Skeletal muscle tissue (tissue), 4 donors: ENCODE data around the gene DGCR2. TPM values are rescaled to one million over a fixed set of nuclear protein-coding genes. Genes with fewer than 3 reads are reported as not detected.

Experiments
- H3K27ac ChIP-seq: one replicate; pipeline ENCODE4 v1.7.0; 2013; ENCODE audit warnings: mild to moderate bottlenecking, low read depth, low read length, inconsistent platforms
- H3K27me3 ChIP-seq, 3 donors: one replicate each; pipeline ENCODE4 v1.7.0; 2013; ENCODE audit warnings: low read length in 3 of 3; ENCODE audit not compliant: control insufficient read depth in 3 of 3, insufficient read depth in 3 of 3
- H3K36me3 ChIP-seq, 3 donors: one replicate each; pipeline ENCODE4 v1.7.0; 2013; ENCODE audit warnings: low read length in 3 of 3; ENCODE audit not compliant: control insufficient read depth in 3 of 3, insufficient read depth in 3 of 3
- H3K4me1 ChIP-seq, 3 donors: one replicate each; pipeline ENCODE4 v1.7.0; 2013; ENCODE audit warnings: low read length in 3 of 3, mild to moderate bottlenecking in 3 of 3; ENCODE audit not compliant: control insufficient read depth in 3 of 3, insufficient read depth in 3 of 3
- H3K4me3 ChIP-seq, 3 donors: one replicate each; pipeline ENCODE4 v1.7.0; 2013; ENCODE audit warnings: low read length in 3 of 3
- H3K9ac ChIP-seq, 3 donors: one replicate each; pipeline ENCODE4 v1.7.0; 2013; ENCODE audit warnings: low read length in 3 of 3, mild to moderate bottlenecking in 3 of 3, moderate library complexity in 2 of 3, low read depth in 1 of 3
- H3K9me3 ChIP-seq, 3 donors: one replicate each; pipeline ENCODE4 v1.7.0; 2013; ENCODE audit warnings: low read length in 3 of 3; ENCODE audit not compliant: control insufficient read depth in 3 of 3
- total RNA-seq: library from RNA; depleted of rRNA; stranded (reverse); fragments of >200 nt; gene quantifications from one replicate; pipeline ENCODE4 v1.2.3, GENCODE V29; 2014
- donor health status: Osteomylitis.

DGCR2 gene
- total RNA-seq, 1 donor from 2014 or later: 41.8 TPM

DNA sequence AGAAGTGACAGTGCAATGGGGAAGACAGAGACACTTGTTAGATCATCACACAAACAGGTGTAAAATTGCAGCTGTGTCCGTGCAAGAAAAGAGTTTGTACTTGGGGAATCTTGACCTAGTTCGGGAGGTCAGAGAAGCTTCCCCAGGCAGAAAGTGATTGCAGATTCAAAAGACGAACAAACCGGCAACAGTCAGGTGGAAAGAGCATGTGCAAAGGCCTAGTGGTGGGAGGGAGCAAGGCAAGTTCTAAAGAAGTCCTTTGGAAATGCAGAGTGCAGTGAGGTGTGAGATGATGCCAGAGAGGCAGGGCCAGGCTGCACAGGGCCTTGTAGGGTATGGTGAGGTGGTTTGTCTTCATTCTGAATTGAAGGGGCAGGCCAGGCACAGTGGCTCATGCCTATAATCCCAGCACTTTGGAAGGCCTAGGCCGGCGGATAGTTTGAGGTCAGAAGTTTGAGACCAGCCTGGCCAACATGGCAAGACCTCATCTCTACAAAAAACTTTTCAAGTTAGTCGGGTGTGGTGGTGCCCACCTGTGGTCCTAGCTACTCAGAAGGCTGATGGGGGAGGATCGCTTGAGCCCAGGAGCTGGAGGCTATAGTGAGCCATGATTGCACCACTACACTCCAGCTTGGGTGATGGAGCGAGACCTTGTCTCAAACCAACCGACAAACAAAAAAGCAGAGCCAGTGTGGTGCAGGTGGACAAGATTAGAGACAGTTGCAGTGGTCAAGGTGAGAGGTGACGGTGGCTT is 24.2 kb upstream of the DGCR2 start:
- H3K4me3 ChIP-seq: no peak overlapping the region
- H3K4me1 ChIP-seq: peaks cover 10 to 17% (median 10%) of the 10 kb centered on the region in 3 donors
- peaks cover 34 to 36% (median 34%) of the 10 kb centered on the region in 3 donors for H3K27me3 ChIP-seq
- peaks cover 7 to 12% (median 9%) of the 10 kb centered on the region in 3 donors for H3K36me3 ChIP-seq
- H3K9me3 ChIP-seq: peaks cover 0 to under 1% (median under 1%) of the 10 kb centered on the region in 3 donors
- no peak overlapping the region for H3K27ac ChIP-seq
- H3K9ac ChIP-seq: no peak overlapping the region

DNA sequence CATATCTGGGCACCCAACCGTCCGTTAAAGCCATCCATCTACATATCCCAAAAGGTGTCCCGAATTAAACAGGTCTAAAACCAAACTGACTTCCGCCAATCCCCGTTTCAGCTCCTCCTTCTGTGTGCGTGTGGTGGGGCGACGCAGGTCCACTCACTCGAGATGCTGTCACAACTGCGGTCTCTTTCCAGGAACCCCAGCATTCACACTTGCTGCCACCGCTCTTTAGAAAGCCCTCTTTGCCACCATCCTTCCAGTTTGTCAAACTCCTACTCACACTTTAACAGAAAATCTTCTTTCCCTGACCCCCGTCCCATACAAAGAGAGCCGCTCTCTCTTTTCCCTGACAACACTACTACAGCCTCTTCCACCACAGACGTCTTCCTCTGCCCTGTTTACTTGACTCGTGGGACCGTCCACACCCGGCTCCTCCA is 21.8 kb upstream of the DGCR2 start:
- peaks cover 29 to 35% (median 33%) of the 10 kb centered on the region in 3 donors for H3K36me3 ChIP-seq

GRCh38 chr22:19143212-19143611 is 21.0 kb upstream of the DGCR2 start:
- Histone ChIP-seq H3K9ac (no peak overlapping the region), H3K27ac (no peak overlapping the region), H3K4me3 (peak overlapping the region in 1 of 3 donors; percentile 31), H3K36me3 (peaks cover 37 to 43% (median 39%) of the 10 kb centered on the region in 3 donors), H3K9me3 (no peaks in the 10 kb centered on the region), H3K4me1 (peaks cover 7 to 14% (median 8%) of the 10 kb centered on the region in 3 donors), H3K27me3 (peaks cover 9 to 11% (median 10%) of the 10 kb centered on the region in 3 donors)

More for the DNA sequence above, 21.8 kb upstream of the DGCR2 start:
- Histone ChIP-seq H3K27ac (peak overlapping the region; percentile 74), H3K4me3 (peak overlapping the region; percentile 87 to 99 (median 95)), H3K9ac (peak overlapping the region; percentile 92 to 95 (median 92)), H3K4me1 (peaks cover 7 to 17% (median 10%) of the 10 kb centered on the region in 3 donors), H3K27me3 (peaks cover 16 to 19% (median 18%) of the 10 kb centered on the region in 3 donors), H3K9me3 (no peaks in the 10 kb centered on the region)

GRCh38 chr22:19142394-19142793 is 20.2 kb upstream of the DGCR2 start:
- H3K4me1 ChIP-seq: peaks cover 7 to 14% (median 8%) of the 10 kb centered on the region in 3 donors
- no peak overlapping the region for H3K4me3 ChIP-seq
- H3K27me3 ChIP-seq: peaks cover under 1 to 3% (median 2%) of the 10 kb centered on the region in 3 donors
- H3K9me3 ChIP-seq: no peaks in the 10 kb centered on the region
- H3K9ac ChIP-seq: no peak overlapping the region
- H3K36me3 ChIP-seq: peaks cover 45 to 51% (median 46%) of the 10 kb centered on the region in 3 donors
- no peak overlapping the region for H3K27ac ChIP-seq

- Histone ChIP-seq H3K4me3 (no peak overlapping the region), H3K27me3 (no peaks in the 10 kb centered on the region), H3K9me3 (no peaks in the 10 kb centered on the region), H3K27ac (no peak overlapping the region), H3K4me1 (peaks cover 7 to 14% (median 8%) of the 10 kb centered on the region in 3 donors), H3K36me3 (peaks cover 66 to 67% (median 67%) of the 10 kb centered on the region in 3 donors), H3K9ac (no peak overlapping the region)
Measured at GRCh38 chr22:19139974-19140373, 17.8 kb upstream of the DGCR2 start.

- Histone ChIP-seq H3K4me1 (peaks cover 6 to 9% (median 7%) of the 10 kb centered on the region in 3 donors), H3K27ac (no peak overlapping the region), H3K9ac (no peak overlapping the region), H3K36me3 (peaks cover 75 to 77% (median 77%) of the 10 kb centered on the region in 3 donors), H3K4me3 (no peak overlapping the region), H3K9me3 (no peaks in the 10 kb centered on the region), H3K27me3 (no peaks in the 10 kb centered on the region)
Measured at GRCh38 chr22:19139001-19139356, 16.8 kb upstream of the DGCR2 start.

- Histone ChIP-seq H3K27ac (no peak overlapping the region), H3K36me3 (peaks cover 78 to 83% (median 82%) of the 10 kb centered on the region in 3 donors), H3K4me1 (peaks cover 2 to 4% (median 3%) of the 10 kb centered on the region in 3 donors), H3K4me3 (no peak overlapping the region), H3K9ac (peak overlapping the region in 1 of 3 donors; percentile 8), H3K27me3 (no peaks in the 10 kb centered on the region), H3K9me3 (no peaks in the 10 kb centered on the region)
Measured at GRCh38 chr22:19138217-19139000, 16.2 kb upstream of the DGCR2 start.

- no peaks in the 10 kb centered on the region for H3K27me3 ChIP-seq
- H3K9me3 ChIP-seq: no peaks in the 10 kb centered on the region
- H3K27ac ChIP-seq: no peak overlapping the region
- peaks cover 86 to 91% (median 88%) of the 10 kb centered on the region in 3 donors for H3K36me3 ChIP-seq
- H3K9ac ChIP-seq: peak overlapping the region in 1 of 3 donors; percentile 40
- H3K4me3 ChIP-seq: no peak overlapping the region
- no peaks in the 10 kb centered on the region for H3K4me1 ChIP-seq
Measured at GRCh38 chr22:19137384-19138216, 15.4 kb upstream of the DGCR2 start.

DNA sequence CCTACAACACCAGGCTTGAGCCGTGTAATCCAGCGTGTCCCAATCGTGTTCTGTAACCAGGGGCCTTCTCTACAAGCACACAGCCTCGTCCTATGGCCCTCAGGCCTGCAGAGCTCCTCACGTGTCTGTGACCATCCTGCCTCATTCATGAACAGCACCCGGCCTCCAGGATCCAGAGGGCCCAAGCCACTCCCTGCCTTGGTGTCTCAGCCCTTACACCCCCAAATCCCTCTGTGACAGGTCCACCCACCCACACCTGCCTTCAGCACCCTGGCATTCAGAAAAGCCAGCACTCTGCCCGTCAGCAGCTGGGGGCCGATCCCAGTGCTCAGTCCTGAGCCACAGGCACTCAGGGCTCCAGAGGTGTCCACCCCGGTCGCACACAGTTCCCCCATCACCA is 14.7 kb upstream of the DGCR2 start:
- H3K9me3 ChIP-seq: no peaks in the 10 kb centered on the region
- H3K4me1 ChIP-seq: no peaks in the 10 kb centered on the region
- H3K27ac ChIP-seq: no peak overlapping the region
- no peak overlapping the region for H3K4me3 ChIP-seq
- no peaks in the 10 kb centered on the region for H3K27me3 ChIP-seq
- H3K36me3 ChIP-seq: peaks cover 81 to 91% (median 82%) of the 10 kb centered on the region in 3 donors
- no peak overlapping the region for H3K9ac ChIP-seq
